Measurements from ENCODE around the gene PSMD1.
"Not testable (repeated sequence)": the region's sequence is repeated elsewhere in the genome, so short reads cannot be mapped to it uniquely, and the experiment has no call there.

The PSMD1 gene

DNA sequence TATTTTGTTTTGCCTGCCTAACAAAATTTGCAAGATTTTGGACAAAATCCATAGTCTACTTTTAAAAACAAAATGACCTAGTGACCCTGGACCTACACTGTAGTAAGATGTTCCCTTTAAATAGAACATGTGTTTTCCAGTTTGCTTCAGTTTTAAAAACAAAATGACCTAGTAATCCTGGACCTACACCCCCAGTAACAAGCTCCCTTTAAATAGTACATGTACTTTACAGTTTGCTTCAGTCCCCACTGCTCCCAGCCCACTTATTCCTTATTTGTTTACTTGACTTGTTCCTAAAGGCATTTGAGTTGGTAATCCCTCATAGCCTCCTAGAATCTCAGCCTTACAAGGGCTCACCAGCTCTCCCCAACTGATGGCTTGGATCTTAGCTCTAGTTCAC is 102.6 kb downstream of the PSMD1 start:
- no peak for DNase-seq (ENCODE audit: low read depth)

DNA sequence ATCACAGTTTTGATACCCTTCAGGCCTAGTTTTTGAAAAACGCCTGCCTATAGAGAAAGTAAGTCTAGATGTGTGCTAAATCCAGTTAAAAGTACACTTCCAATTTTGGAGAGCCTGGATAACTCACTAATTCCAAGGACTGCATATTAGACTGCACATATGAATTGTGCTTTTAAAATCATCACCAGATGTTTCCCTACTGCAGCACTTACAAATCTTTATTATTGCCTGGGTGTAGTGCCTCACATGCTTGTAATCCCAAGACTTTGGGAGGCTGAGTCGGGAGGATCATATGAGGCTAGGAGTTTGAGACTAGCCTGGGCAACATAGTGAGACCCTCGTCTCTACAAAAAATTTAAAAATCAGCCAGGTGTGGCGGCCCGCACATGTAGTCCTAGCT is 104.0 kb downstream of the PSMD1 start:
- no peak for DNase-seq (ENCODE audit: low read depth)

GRCh38 chr2:231161252-231161839 is 104.7 kb downstream of the PSMD1 start:
- DNase-seq (ENCODE audit: low read depth) = no peak

- no peak for DNase-seq (ENCODE audit: low read depth)
These were observed 105.2 kb downstream of the PSMD1 start for GRCh38 chr2:231161877-231162329.

DNA sequence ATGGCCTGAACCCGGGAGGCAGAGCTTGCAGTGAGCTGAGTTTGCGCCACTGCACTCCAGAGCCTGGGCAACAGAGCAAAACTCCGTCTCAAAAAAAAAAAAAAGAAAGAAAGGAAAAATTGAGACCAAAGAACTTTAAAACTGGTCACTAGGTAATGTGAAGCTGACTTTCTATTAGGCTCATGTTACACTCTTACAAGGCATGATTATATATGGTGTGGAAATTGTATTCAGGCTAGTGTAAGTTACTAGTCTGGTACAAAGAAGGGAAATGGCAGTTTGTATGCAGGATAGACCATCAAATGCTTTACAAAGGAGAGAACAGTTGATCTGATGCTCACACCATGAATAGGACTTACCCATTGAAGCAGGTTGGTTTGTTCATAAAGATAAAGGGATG is 106.3 kb downstream of the PSMD1 start:
- no peak for DNase-seq (ENCODE audit: low read depth)

GRCh38 chr2:231163414-231164095 is 106.9 kb downstream of the PSMD1 start:
- DNase-seq (ENCODE audit: low read depth) = no peak

- DNase-seq (ENCODE audit: low read depth) = no peak
These were observed 111.2 kb downstream of the PSMD1 start for GRCh38 chr2:231167745-231168459.

DNA sequence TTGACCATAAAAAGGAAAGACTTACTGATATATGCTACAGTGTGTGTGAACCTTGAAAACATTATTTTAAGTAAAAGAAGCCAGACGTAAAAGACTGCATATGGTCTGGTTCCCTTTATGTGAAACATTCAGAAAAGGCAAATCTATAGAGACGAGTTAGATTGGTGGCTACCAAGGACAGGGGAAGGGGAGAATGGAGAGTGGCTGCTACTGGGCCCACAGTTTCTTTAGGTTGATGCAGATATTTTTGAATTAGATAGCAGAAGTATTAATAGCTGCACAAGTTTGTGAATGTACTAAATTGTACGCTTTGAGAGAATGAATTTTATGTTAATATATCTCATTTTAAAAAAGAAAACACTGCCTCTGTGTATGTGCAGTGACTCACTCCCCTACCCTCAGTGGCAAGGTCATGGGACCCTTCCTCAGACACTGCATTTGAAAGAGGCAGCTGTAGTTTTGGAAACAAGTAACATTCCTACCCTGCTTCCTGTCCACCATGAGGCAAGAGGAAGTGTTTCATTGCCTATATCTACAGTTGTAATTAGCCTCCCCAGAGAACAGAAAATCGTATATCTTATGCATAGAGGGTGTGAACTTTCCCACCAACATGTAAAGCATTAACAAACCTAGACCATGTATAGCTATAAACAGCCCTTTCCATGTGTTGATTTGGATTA is 111.9 kb downstream of the PSMD1 start:
- no peak for DNase-seq (ENCODE audit: low read depth)

- DNase-seq (ENCODE audit: low read depth) = no peak
These were observed 112.8 kb downstream of the PSMD1 start for GRCh38 chr2:231169488-231169887.

GRCh38 chr2:231170055-231170454 is 113.4 kb downstream of the PSMD1 start:
- no peak for DNase-seq (ENCODE audit: low read depth)

DNA sequence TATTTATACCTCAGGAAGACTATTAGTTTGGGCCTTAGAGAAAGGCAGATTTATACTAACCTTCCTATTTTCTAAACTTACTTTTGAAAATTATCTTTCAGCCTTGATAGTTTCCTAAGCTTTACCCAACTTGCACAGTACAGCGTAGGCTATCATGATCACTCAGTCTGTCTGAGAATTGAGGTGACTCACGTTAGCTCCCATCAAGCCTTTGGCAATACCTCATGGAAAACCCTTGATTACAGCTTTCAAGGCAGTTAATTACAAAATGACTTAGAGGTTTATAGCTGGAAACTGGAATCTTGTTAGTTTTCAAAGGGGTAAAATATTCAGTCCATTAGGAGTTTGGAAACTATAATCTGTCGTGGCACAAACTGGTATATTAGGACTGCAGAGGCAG is 115.4 kb downstream of the PSMD1 start:
- no peak for DNase-seq (ENCODE audit: low read depth)

GRCh38 chr2:231174211-231174651 is 117.6 kb downstream of the PSMD1 start:
- DNase-seq (ENCODE audit: low read depth) = no peak

GRCh38 chr2:231176066-231176465 is 119.4 kb downstream of the PSMD1 start:
- no peak for DNase-seq (ENCODE audit: low read depth)

GRCh38 chr2:231177156-231178025 is 120.7 kb downstream of the PSMD1 start:
- DNase-seq (ENCODE audit: low read depth) = no peak

DNA sequence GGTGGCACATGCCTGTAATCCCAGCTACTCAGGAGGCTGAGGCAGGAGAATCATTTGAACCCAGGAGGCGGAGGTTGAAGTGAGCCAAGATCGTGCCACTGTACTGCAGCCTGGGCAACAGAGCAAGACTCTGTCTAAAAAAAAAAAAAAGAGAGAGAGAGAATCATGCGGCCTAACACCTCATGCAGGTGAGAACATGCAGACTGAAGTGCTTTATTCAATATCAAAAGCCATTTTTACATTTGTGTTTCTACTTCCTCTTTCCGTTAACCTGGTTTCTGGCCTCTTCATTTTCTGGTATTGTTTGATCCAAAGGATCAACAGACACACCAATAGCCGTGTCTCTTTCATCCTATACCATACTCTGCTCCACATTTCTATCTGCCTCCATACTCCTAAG is 122.1 kb downstream of the PSMD1 start:
- DNase-seq (ENCODE audit: low read depth) = not testable (repeated sequence)

DNA sequence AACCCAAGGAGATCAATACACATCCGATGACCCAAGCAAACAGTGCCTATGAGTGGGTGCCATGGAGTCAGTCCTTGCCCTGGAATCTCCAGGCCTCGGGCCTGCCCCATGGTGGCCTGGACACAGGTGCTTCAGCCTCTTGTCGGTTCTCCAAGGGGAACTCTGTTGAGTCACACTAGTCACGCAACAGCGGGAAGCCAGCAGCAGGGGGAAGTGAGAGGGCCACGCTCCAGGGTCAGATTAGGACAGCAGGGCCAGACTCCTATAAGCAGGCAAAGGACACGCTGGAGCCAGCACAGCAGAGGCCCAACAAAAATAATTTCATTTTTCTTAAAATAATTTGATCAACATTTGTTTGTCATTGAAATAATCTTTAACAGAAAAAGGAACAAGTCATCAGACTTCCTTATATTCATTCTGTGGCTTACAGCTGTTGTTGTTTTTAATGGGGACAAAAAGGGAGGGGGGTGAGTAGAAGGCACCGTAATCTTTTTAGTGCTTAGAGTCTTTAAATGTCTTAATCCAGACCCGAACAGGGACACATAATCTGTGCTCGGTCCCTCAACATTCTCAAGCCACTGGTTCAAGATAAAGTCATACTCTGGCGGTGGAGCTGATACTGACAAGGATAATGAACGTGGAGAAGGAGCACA is 125.3 kb downstream of the PSMD1 start:
- no peak for DNase-seq (ENCODE audit: low read depth)

- DNase-seq (ENCODE audit: low read depth) = no peak
These were observed 125.8 kb downstream of the PSMD1 start for GRCh38 chr2:231182513-231182899.

DNA sequence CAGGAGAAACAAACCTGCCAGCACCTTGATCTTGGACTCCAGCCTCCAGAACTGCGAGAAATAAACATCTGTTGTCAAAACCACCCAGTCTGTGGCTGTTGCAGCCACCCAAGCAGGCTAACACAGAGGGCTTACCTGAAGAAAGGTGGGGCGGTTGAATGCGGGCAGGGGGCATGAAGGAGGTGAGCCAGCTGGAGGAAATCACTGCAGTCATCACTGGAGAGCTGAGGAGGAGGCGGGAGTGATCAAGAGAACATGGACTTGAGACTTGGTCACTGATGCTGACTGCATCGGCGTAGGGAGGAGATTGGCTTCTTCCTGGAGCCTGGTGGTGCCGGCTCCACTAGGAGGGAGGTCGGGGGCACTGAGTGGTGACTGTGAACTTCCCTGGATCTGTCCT is 127.2 kb downstream of the PSMD1 start:
- no peak for DNase-seq (ENCODE audit: low read depth)

DNA sequence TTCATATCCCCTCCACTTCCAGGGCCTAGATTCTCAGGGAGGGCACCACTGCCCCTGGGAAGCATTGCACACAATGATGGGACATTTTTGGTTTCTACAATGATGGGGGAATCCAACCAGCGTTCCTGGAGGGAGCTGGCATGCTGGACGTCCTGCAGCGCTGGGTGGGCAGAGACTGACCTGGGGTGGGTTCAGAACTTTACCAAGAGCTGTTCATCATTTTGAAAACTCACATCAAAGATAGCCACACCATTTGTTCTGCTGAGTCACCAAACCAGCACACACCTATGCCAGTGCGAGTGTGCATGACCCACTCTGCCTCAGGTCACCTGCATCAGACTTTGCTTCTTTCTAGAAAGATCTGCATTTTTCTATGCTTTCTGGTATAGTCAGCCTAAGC is 127.7 kb downstream of the PSMD1 start:
- no peak for DNase-seq (ENCODE audit: low read depth)

- no peak for DNase-seq (ENCODE audit: low read depth)
These were observed 128.5 kb downstream of the PSMD1 start for GRCh38 chr2:231185050-231185725.

DNA sequence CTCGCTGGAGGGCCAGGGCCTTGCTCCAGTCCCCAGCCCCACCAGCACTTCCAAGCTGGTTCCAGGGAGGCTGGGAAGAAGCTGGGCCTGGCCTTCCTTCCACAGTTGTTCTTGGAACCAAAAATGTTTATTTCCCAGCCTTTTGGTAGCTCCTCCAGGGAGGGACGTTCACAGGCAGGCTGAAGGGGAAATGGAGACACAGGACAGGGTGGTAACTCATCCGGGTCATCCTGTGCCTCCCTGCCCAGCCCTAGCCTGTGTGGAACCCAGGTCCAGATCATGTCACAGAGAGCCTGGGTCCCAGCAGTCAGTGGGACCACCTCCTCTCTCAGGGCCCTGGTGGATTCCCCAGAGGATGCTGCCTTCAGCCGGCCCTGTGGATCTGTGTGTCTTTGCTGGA is 129.2 kb downstream of the PSMD1 start:
- DNase-seq (ENCODE audit: low read depth) = no peak
